OCI-LY1 (cell line): ENCODE data around the gene LTBP1.

Experiments
- H2AFZ ChIP-seq: fragments of 200-600 bp; sonication (generic), shearing (Covaris generic); 2 replicates; pipeline ENCODE4 v1.6.0; 2014; ENCODE audit warnings: antibody characterized with exemption, mild to moderate bottlenecking, low read length
- H3F3A ChIP-seq: fragments of 200-600 bp; sonication (generic), shearing (Covaris generic); 2 replicates; pipeline ENCODE4 v1.6.0; 2014; ENCODE audit warnings: mild to moderate bottlenecking, antibody characterized with exemption, low read length, moderate library complexity; ENCODE audit not compliant: insufficient read depth
- H3K27ac ChIP-seq: fragments of 200-600 bp; sonication (generic); 2 replicates; pipeline ENCODE4 v1.5.1; 2014; ENCODE audit warnings: low read length, mixed run types, mild to moderate bottlenecking, low read depth; ENCODE audit not compliant: poor library complexity, severe bottlenecking
- H3K27me3 ChIP-seq: fragments of 200-600 bp; sonication (generic); 2 replicates; pipeline ENCODE4 v1.6.0; 2014; ENCODE audit warnings: antibody characterized with exemption, mild to moderate bottlenecking, low read length, moderate library complexity; ENCODE audit not compliant: insufficient read depth
- H3K36me3 ChIP-seq: fragments of 200-600 bp; sonication (generic); 2 replicates; pipeline ENCODE4 v1.6.1; 2014; ENCODE audit warnings: mild to moderate bottlenecking, antibody characterized with exemption, low read length, moderate library complexity, mixed read lengths; ENCODE audit not compliant: insufficient read depth
- H3K4me1 ChIP-seq: fragments of 200-600 bp; sonication (generic); 2 replicates; pipeline ENCODE4 v1.5.1; 2014; ENCODE audit warnings: mild to moderate bottlenecking, low read length, moderate library complexity; ENCODE audit not compliant: insufficient read depth, severe bottlenecking
- H3K4me2 ChIP-seq: fragments of 200-600 bp; sonication (generic), shearing (Covaris generic); 2 replicates; pipeline ENCODE4 v1.6.1; 2014; ENCODE audit warnings: low read length
- H3K4me3 ChIP-seq: fragments of 200-600 bp; sonication (generic); 2 replicates; pipeline ENCODE4 v1.5.1; 2014; ENCODE audit warnings: low read length, low read depth, mild to moderate bottlenecking, mixed read lengths; ENCODE audit not compliant: poor library complexity, severe bottlenecking
- H3K79me2 ChIP-seq: fragments of 200-600 bp; shearing (Covaris generic); 2 replicates; pipeline ENCODE4 v1.6.1; 2016; ENCODE audit warnings: mixed run types, low read length, mixed read lengths; ENCODE audit not compliant: insufficient read depth
- H3K9ac ChIP-seq: fragments of 200-600 bp; sonication (generic), shearing (Covaris generic); 2 replicates; pipeline ENCODE4 v1.6.1; 2014; ENCODE audit warnings: mild to moderate bottlenecking, low read length, mixed read lengths
- H3K9me2 ChIP-seq: fragments of 200-600 bp; sonication (generic), shearing (Covaris generic); 2 replicates; pipeline ENCODE4 v1.6.1; 2014; ENCODE audit warnings: low read depth, mild to moderate bottlenecking, low read length, mixed read lengths
- H3K9me3 ChIP-seq: fragments of 200-600 bp; shearing (Covaris generic); 2 replicates; pipeline ENCODE4 v1.6.1; 2014; ENCODE audit warnings: low read length, mixed read lengths
- H4K20me1 ChIP-seq: fragments of 200-600 bp; sonication (generic), shearing (Covaris generic); 2 replicates; pipeline ENCODE4 v1.6.0; 2016; ENCODE audit warnings: mild to moderate bottlenecking, low read length; ENCODE audit not compliant: insufficient read depth
- EZH2 ChIP-seq: fragments of 200-600 bp; sonication (generic), shearing (Covaris generic); IDR thresholded peaks from 2 replicates; pipeline ENCODE4 v1.8.0; 2017; ENCODE audit warnings: borderline replicate concordance, mixed run types, mild to moderate bottlenecking, antibody characterized with exemption, low read length, moderate library complexity, mixed read lengths
- TF ChIP-seq, protein P1 (sequence below): fragments of 200-600 bp; sonication (generic), shearing (Covaris generic); IDR thresholded peaks from 2 replicates; pipeline ENCODE4 v1.5.1; 2017; ENCODE audit warnings: mild to moderate bottlenecking, antibody characterized with exemption, low read length, moderate library complexity, mixed read lengths

LTBP1 gene

DNA sequence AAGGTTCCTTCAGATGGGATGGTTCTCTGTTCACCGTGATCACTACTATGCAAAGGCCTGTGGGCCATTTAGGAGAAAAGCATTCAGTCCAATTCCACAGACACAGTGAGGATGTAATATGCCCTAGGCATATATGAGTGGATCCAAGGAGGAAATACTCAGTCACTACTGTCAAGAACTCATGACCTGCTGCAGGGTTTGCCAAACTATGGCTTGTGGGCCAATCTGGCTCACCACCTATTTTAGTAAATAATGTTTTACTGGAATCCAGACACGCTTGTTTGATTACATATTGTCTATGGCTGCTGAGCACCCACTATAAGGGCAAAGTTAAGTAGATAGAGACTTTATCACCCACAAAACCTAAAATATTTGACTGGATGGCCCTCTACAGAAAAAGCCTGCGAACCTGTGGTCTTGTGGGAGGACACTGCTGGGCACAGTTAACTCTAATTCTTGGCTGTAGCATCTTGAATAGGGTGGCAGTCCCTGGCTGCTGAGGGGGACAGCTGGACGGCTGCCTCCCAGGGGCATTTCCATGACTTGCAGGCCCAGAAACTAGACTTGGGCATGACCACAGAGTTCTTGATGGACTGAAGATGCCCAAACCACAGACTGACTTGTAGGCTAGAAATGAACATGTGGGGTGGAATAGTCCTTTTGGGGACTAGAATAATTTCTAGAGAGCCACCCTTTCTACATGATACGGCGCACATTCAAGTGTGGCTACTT is 20.6 kb upstream of the LTBP1 start:
- H3K9me3 ChIP-seq: 0 out of 2 replicates have a peak, but pooled peaks cover 3% of the 10 kb centered on the region
- H3K9ac ChIP-seq: no peak overlapping the region; the same call in 1 of the 2 replicates
- peaks cover 42% of the 10 kb centered on the region for H3K4me1 ChIP-seq
- H3K9me2 ChIP-seq: no peaks in the 10 kb centered on the region
- H3K27me3 ChIP-seq: no peaks in the 10 kb centered on the region
- no peaks in the 10 kb centered on the region for H3K36me3 ChIP-seq
- TF ChIP-seq, protein P1, sequence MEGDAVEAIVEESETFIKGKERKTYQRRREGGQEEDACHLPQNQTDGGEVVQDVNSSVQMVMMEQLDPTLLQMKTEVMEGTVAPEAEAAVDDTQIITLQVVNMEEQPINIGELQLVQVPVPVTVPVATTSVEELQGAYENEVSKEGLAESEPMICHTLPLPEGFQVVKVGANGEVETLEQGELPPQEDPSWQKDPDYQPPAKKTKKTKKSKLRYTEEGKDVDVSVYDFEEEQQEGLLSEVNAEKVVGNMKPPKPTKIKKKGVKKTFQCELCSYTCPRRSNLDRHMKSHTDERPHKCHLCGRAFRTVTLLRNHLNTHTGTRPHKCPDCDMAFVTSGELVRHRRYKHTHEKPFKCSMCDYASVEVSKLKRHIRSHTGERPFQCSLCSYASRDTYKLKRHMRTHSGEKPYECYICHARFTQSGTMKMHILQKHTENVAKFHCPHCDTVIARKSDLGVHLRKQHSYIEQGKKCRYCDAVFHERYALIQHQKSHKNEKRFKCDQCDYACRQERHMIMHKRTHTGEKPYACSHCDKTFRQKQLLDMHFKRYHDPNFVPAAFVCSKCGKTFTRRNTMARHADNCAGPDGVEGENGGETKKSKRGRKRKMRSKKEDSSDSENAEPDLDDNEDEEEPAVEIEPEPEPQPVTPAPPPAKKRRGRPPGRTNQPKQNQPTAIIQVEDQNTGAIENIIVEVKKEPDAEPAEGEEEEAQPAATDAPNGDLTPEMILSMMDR: no peak
- TF ChIP-seq EZH2: no peak
- no peaks in the 10 kb centered on the region for H4K20me1 ChIP-seq
- H3K4me3 ChIP-seq: no peak overlapping the region
- peak overlapping the region; percentile 42; the same call in 1 of the 2 replicates for H3K4me2 ChIP-seq
- no peak overlapping the region for H2AFZ ChIP-seq
- no peaks in the 10 kb centered on the region for H3K79me2 ChIP-seq
- H3F3A ChIP-seq: no peaks in the 10 kb centered on the region
- peak overlapping the region; percentile 70 for H3K27ac ChIP-seq

GRCh38 chr2:32926708-32927084 is 20.1 kb upstream of the LTBP1 start:
- Histone ChIP-seq H2AFZ (peak overlapping the region; percentile 22), H4K20me1 (no peaks in the 10 kb centered on the region)
- no peak for TF ChIP-seq EZH2
- TF ChIP-seq, protein P1: peak; percentile 55

GRCh38 chr2:32930436-32930835 is 16.3 kb upstream of the LTBP1 start:
- 0 out of 2 replicates have a peak, but pooled peaks cover 2% of the 10 kb centered on the region for H3K9me3 ChIP-seq
- no peaks in the 10 kb centered on the region for H4K20me1 ChIP-seq
- no peak overlapping the region for H2AFZ ChIP-seq
- H3K4me2 ChIP-seq: no peak overlapping the region
- no peaks in the 10 kb centered on the region for H3K79me2 ChIP-seq
- no peaks in the 10 kb centered on the region for H3K9me2 ChIP-seq
- no peaks in the 10 kb centered on the region for H3F3A ChIP-seq
- no peak for TF ChIP-seq EZH2
- TF ChIP-seq, protein P1: no peak
- no peaks in the 10 kb centered on the region; the same call in 1 of the 2 replicates for H3K36me3 ChIP-seq
- no peak overlapping the region for H3K4me3 ChIP-seq
- no peak overlapping the region for H3K27ac ChIP-seq
- H3K9ac ChIP-seq: no peak overlapping the region
- no peaks in the 10 kb centered on the region for H3K27me3 ChIP-seq
- peaks cover 48% of the 10 kb centered on the region for H3K4me1 ChIP-seq

More at GRCh38 chr2:32926708-32927084, 20.1 kb upstream of the LTBP1 start:
- Histone ChIP-seq H3K9me3 (0 out of 2 replicates have a peak, but pooled peaks cover 3% of the 10 kb centered on the region), H3K27me3 (no peaks in the 10 kb centered on the region), H3K4me3 (peak overlapping the region; percentile 7), H3K9me2 (no peaks in the 10 kb centered on the region), H3F3A (no peaks in the 10 kb centered on the region), H3K4me1 (peaks cover 42% of the 10 kb centered on the region), H3K4me2 (peak overlapping the region; percentile 42), H3K9ac (peak overlapping the region; percentile 32; the same call in 1 of the 2 replicates), H3K79me2 (no peaks in the 10 kb centered on the region), H3K27ac (peak overlapping the region; percentile 70), H3K36me3 (no peaks in the 10 kb centered on the region)
